Neural cell (in vitro differentiated cells): ENCODE results near the gene CCR5.
A peak's percentile ranks its signal among the peaks of the same experiment; 100 is the strongest.

Experiments used
- CTCF ChIP-seq: fragments of 450-650 bp; IDR thresholded peaks from 2 replicates; pipeline ENCODE4 v1.5.1; 2014; ENCODE audit warnings: antibody characterized with exemption, mild to moderate bottlenecking, moderate library complexity; ENCODE audit not compliant: poor library complexity, severe bottlenecking
- EP300 ChIP-seq: fragments of 450-650 bp; conservative IDR thresholded peaks from 2 replicates; pipeline ENCODE4 v1.6.1; 2014; ENCODE audit warnings: antibody characterized with exemption, mild to moderate bottlenecking, moderate library complexity; ENCODE audit not compliant: poor library complexity, severe bottlenecking
- EZH2 ChIP-seq: fragments of 200-600, 300-800 bp; shearing (Covaris generic), sonication (generic); IDR thresholded peaks from 2 replicates; pipeline ENCODE4 v1.6.1; 2014; ENCODE audit warnings: antibody characterized with exemption, low read length, borderline replicate concordance, mild to moderate bottlenecking; ENCODE audit not compliant: insufficient read depth, poor library complexity, severe bottlenecking
- MXI1 ChIP-seq: fragments of 450-650 bp; conservative IDR thresholded peaks from 2 replicates; pipeline ENCODE4 v1.6.1; 2014; ENCODE audit warnings: antibody characterized with exemption, mild to moderate bottlenecking; ENCODE audit not compliant: poor library complexity, severe bottlenecking
- POLR2AphosphoS5 ChIP-seq: IDR thresholded peaks from 2 replicates; pipeline ENCODE4 v1.6.1; 2012
- RAD21 ChIP-seq: fragments of 450-650 bp; conservative IDR thresholded peaks from 2 replicates; pipeline ENCODE4 v1.6.1; 2014; ENCODE audit warnings: antibody characterized with exemption, mild to moderate bottlenecking, moderate library complexity
- SMC3 ChIP-seq: fragments of 450-650 bp; conservative IDR thresholded peaks from 2 replicates; pipeline ENCODE4 v1.6.1; 2014; ENCODE audit warnings: antibody characterized with exemption, mild to moderate bottlenecking, moderate library complexity; ENCODE audit not compliant: poor library complexity
- TAF1 ChIP-seq: IDR thresholded peaks from 2 replicates; pipeline ENCODE4 v1.6.1; 2012; ENCODE audit warnings: low read depth
- TF ChIP-seq, protein P1 (sequence below): IDR thresholded peaks from 2 replicates; pipeline ENCODE4 v1.6.1; 2012; ENCODE audit warnings: borderline replicate concordance

- TF ChIP-seq EP300 (peak; percentile 34), CTCF (no peak), POLR2AphosphoS5 (no peak), TAF1 (no peak), EZH2 (no peak), RAD21 (no peak), SMC3 (no peak), MXI1 (no peak)
- TF ChIP-seq, protein P1, sequence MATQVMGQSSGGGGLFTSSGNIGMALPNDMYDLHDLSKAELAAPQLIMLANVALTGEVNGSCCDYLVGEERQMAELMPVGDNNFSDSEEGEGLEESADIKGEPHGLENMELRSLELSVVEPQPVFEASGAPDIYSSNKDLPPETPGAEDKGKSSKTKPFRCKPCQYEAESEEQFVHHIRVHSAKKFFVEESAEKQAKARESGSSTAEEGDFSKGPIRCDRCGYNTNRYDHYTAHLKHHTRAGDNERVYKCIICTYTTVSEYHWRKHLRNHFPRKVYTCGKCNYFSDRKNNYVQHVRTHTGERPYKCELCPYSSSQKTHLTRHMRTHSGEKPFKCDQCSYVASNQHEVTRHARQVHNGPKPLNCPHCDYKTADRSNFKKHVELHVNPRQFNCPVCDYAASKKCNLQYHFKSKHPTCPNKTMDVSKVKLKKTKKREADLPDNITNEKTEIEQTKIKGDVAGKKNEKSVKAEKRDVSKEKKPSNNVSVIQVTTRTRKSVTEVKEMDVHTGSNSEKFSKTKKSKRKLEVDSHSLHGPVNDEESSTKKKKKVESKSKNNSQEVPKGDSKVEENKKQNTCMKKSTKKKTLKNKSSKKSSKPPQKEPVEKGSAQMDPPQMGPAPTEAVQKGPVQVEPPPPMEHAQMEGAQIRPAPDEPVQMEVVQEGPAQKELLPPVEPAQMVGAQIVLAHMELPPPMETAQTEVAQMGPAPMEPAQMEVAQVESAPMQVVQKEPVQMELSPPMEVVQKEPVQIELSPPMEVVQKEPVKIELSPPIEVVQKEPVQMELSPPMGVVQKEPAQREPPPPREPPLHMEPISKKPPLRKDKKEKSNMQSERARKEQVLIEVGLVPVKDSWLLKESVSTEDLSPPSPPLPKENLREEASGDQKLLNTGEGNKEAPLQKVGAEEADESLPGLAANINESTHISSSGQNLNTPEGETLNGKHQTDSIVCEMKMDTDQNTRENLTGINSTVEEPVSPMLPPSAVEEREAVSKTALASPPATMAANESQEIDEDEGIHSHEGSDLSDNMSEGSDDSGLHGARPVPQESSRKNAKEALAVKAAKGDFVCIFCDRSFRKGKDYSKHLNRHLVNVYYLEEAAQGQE, result no peak
These were observed 42.1 kb downstream of the CCR5 start for GRCh38 chr3:46412786-46413298.
